HEK293T (cell line): ENCODE measurements around the gene PSTK.

Source experiments
- BHLHE40 ChIP-seq: fragments of 450-650 bp; IDR thresholded peaks from 2 replicates; pipeline ENCODE4 v1.6.1; 2016; ENCODE audit warnings: mild to moderate bottlenecking, moderate library complexity, borderline replicate concordance
- FOXA1 ChIP-seq: fragments of 450-650 bp; IDR thresholded peaks from 2 replicates; pipeline ENCODE4 v1.6.1; 2016; ENCODE audit warnings: mild to moderate bottlenecking
- FOXK2 ChIP-seq: fragments of 450-650 bp; IDR thresholded peaks from 2 replicates; pipeline ENCODE4 v1.6.1; 2016; ENCODE audit warnings: mild to moderate bottlenecking
- FOXM1 ChIP-seq: fragments of 450-650 bp; IDR thresholded peaks from 2 replicates; pipeline ENCODE4 v1.6.1; 2017; ENCODE audit warnings: mild to moderate bottlenecking, borderline replicate concordance
- HDGF ChIP-seq: fragments of 450-650 bp; IDR thresholded peaks from 2 replicates; pipeline ENCODE4 v1.6.1; 2017; ENCODE audit warnings: antibody characterized with exemption, borderline replicate concordance
- L3MBTL2 ChIP-seq: fragments of 450-650 bp; conservative IDR thresholded peaks from 2 replicates; pipeline ENCODE4 v1.6.1; 2016; ENCODE audit warnings: mild to moderate bottlenecking
- LEF1 ChIP-seq: fragments of 450-650 bp; IDR thresholded peaks from 2 replicates; pipeline ENCODE4 v1.6.1; 2017; ENCODE audit warnings: mild to moderate bottlenecking, borderline replicate concordance
- SP1 ChIP-seq: fragments of 450-650 bp; IDR thresholded peaks from 2 replicates; pipeline ENCODE4 v1.6.1; 2017
- SUZ12 ChIP-seq: fragments of 450-650 bp; IDR thresholded peaks from 2 replicates; pipeline ENCODE4 v1.6.1; 2016; ENCODE audit warnings: mild to moderate bottlenecking
- TARDBP ChIP-seq: fragments of 450-650 bp; IDR thresholded peaks from 2 replicates; pipeline ENCODE4 v1.6.1; 2016
- ZNF384 ChIP-seq: fragments of 450-650 bp; IDR thresholded peaks from 2 replicates; pipeline ENCODE4 v1.6.1; 2016

GRCh38 chr10:122955892-122956291 lies 24.3 kb upstream of the PSTK start:
- no peak for TF ChIP-seq SP1
- TF ChIP-seq TARDBP, result no peak
- TF ChIP-seq BHLHE40, result no peak
- TF ChIP-seq FOXM1, result no peak
- TF ChIP-seq ZNF384, result no peak
- no peak for TF ChIP-seq LEF1
- TF ChIP-seq FOXA1, result no peak
- no peak for TF ChIP-seq FOXK2
- TF ChIP-seq HDGF, result no peak
- no peak for TF ChIP-seq SUZ12
- TF ChIP-seq L3MBTL2, result no peak
